ENCODE measurements around the gene CBFA2T3.

DNA sequence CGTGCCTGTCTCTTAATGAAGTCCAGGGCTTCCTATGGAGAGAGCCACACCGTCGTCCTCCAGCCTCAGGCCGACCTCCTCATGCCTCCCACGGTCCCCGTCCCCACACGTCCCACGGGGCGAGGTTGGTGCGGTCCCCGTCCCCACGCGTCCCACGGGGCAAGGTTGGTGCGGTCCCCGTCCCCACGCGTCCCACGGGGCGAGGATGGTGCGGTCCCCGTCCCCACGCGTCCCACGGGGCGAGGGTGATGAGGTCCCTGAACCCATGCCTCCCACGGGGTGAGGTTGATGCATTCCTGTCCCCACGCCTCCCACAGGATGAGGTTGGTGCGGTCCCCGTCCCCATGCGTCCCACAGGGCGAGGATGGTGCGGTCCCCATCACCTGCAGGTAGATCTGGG, 141.2 kb downstream of the CBFA2T3 start:
- TF ChIP-seq EZH2 (IDR thresholded peaks at IDR 0.05) (no peak), POLR2AphosphoS5 (IDR thresholded peaks at IDR 0.05; ENCODE audit: borderline replicate concordance, low read depth, low read length) (no peak), FOXP2 (optimal IDR thresholded peaks at IDR 0.05; ENCODE audit: control extremely low read depth, extremely low read length, insufficient read depth) (no peak)
